ENCODE results near the gene FCHSD2.
A peak's percentile ranks its signal among the peaks of the same experiment; 100 is the strongest.

GRCh38 chr11:73011126-73011817, 130.8 kb downstream of the FCHSD2 start:
- TF ChIP-seq POLR2A (IDR thresholded peaks at IDR 0.05) (no peak), CTCF (IDR thresholded peaks at IDR 0.05 in 8 of 11, conservative IDR thresholded peaks at IDR 0.05 in 3 of 11) (no peak), POLR2AphosphoS5 (IDR thresholded peaks at IDR 0.05) (peak in 2 of 3 donors; percentile 21 to 25)
